ENCODE results near the gene SYCN. TPM values are rescaled to one million over a fixed set of nuclear protein-coding genes. Genes with fewer than 3 reads are reported as not detected.

The SYCN gene
- total RNA-seq, 1 experiment from 2014 or later: not detected

GRCh38 chr19:39205449-39205764, 1.3 kb upstream of the SYCN start:
- Mint-ChIP-seq H3K36me3 (ENCODE audit: insufficient read depth, unreplicated experiment) (no peaks in the 10 kb centered on the region), H3K9me3 (ENCODE audit: unreplicated experiment) (no peaks in the 10 kb centered on the region), H3K4me3 (ENCODE audit: unreplicated experiment) (no peak overlapping the region), H3K4me1 (ENCODE audit: insufficient read depth, unreplicated experiment) (no peaks in the 10 kb centered on the region), H3K27ac (ENCODE audit: low read depth, unreplicated experiment) (no peak overlapping the region), H3K27me3 (ENCODE audit: insufficient read depth, unreplicated experiment) (peaks cover 44% of the 10 kb centered on the region)
- intact Hi-C loops (cut with micrococcal nuclease): no loop called here
- POLR2A ChIA-PET: interaction anchor here (0.8 kb wide), 1 partner anchor 46 kb away, joined by 4 read pairs; no protein-coding TSS in a partner anchor
- no TSS peak for BruUV-seq (replicated peaks)
- DNase-seq (ENCODE audit: unreplicated experiment): no peak
- CTCF ChIA-PET: interaction anchor here (0.6 to 0.8 kb wide), 3 partner anchors 61 to 160 kb away, joined by 3 to 4 read pairs (median 4); no protein-coding TSS in a partner anchor
- TF ChIP-seq CTCF (IDR thresholded peaks at IDR 0.05; ENCODE audit: unreplicated experiment): no peak

DNA sequence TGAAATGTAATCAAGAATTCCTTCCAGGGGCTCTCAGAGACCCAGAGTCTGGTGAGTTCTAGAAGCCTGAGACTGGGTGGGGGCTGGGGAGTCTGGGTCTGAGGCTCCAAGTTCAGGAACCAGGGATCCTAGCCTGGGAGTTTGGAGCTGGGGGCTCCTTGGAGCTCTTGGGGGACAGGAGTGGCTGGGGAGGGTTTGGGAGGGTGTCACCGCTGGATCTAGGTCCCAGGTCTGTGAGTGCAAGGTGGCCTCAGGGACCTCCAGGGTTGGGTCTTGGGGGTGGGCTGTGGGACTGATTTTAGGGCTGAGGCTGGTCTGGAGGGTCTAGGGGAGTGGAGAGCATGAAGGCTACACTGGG, 1.1 kb downstream of the SYCN start:
- TF ChIP-seq CTCF (IDR thresholded peaks at IDR 0.05; ENCODE audit: unreplicated experiment): no peak
- intact Hi-C loops (cut with micrococcal nuclease): no loop called here
- DNase-seq (ENCODE audit: unreplicated experiment): no peak
- H3K4me1 Mint-ChIP-seq (ENCODE audit: insufficient read depth, unreplicated experiment): peaks cover 4% of the 10 kb centered on the region
- ChIA-PET POLR2A (no interaction called here), CTCF (interaction anchor here (0.6 kb wide), 1 partner anchor 75 kb away, joined by 3 read pairs; no protein-coding TSS in a partner anchor)
- BruUV-seq (replicated peaks): no TSS peak
- no peak overlapping the region for H3K27ac Mint-ChIP-seq (ENCODE audit: low read depth, unreplicated experiment)
- H3K9me3 Mint-ChIP-seq (ENCODE audit: unreplicated experiment): no peaks in the 10 kb centered on the region
- no peak overlapping the region for H3K4me3 Mint-ChIP-seq (ENCODE audit: unreplicated experiment)
- H3K36me3 Mint-ChIP-seq (ENCODE audit: insufficient read depth, unreplicated experiment): no peaks in the 10 kb centered on the region
- peaks cover 49% of the 10 kb centered on the region for H3K27me3 Mint-ChIP-seq (ENCODE audit: insufficient read depth, unreplicated experiment)

DNA sequence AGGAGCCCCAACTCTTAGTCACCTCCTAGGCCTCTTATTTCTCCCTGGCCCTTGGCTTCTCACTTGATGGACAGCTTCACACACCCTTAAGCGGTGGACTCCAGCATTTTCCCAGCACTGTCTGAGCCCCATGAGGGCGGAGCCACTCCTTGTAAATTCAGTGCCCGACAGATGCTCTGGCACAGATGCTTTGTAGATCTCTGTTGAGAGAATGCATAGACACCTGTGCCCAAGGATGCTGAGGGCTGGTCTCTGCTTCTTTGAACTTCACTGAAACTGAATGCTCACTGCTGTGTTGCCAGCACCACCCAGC, 3.3 kb downstream of the SYCN start:
- intact Hi-C loops (cut with micrococcal nuclease): no loop called here
- H3K27me3 Mint-ChIP-seq (ENCODE audit: insufficient read depth, unreplicated experiment): peaks cover 62% of the 10 kb centered on the region
- H3K9me3 Mint-ChIP-seq (ENCODE audit: unreplicated experiment): no peaks in the 10 kb centered on the region
- peaks cover 15% of the 10 kb centered on the region for H3K4me1 Mint-ChIP-seq (ENCODE audit: insufficient read depth, unreplicated experiment)
- no peak for DNase-seq (ENCODE audit: unreplicated experiment)
- H3K36me3 Mint-ChIP-seq (ENCODE audit: insufficient read depth, unreplicated experiment): no peaks in the 10 kb centered on the region
- H3K4me3 Mint-ChIP-seq (ENCODE audit: unreplicated experiment): no peak overlapping the region
- ChIA-PET POLR2A (no interaction called here), CTCF (interaction anchor here (0.6 kb wide), 1 partner anchor 173 kb away, joined by 3 read pairs; no protein-coding TSS in a partner anchor)
- no peak for TF ChIP-seq CTCF (IDR thresholded peaks at IDR 0.05; ENCODE audit: unreplicated experiment)
- H3K27ac Mint-ChIP-seq (ENCODE audit: low read depth, unreplicated experiment): no peak overlapping the region
- BruUV-seq (replicated peaks): no TSS peak

DNA sequence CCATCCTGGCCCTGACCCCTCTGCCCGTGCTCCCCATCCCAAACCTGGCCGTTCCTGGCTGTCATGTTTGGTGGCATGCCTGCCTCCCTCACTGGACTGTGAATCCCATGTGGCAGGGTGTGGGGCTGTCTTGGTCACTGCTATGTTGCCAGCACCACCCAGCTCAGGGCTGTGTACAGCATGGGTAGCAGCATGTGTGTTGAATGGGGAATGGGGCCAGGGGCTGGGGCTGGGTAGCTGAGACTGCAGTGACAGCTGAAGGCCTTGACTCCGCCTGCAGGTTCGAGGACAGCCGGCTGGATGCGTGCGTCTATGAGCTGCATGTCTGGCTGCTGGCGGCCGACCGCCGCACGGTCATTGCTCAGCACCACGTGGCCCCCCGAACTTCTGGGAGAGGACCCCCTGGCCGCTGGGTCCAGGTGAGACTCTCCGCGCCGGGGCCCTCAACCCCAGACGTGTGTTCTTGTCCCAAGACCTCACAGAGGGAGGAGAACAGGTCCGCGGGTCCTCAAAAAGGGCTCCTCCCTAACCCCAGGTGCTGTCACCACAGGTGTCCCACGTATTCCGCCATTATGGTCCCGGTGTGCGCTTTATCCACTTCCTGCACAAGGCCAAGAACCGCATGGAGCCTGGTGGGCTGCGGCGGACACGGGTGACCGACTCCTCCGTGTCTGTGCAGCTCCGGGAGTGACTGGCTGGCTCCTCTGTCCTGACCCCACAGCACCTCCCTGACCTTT, 3.8 kb downstream of the SYCN start:
- no TSS peak for BruUV-seq (replicated peaks)
- no peak overlapping the region for H3K27ac Mint-ChIP-seq (ENCODE audit: low read depth, unreplicated experiment)
- no peak for TF ChIP-seq CTCF (IDR thresholded peaks at IDR 0.05; ENCODE audit: unreplicated experiment)
- H3K4me3 Mint-ChIP-seq (ENCODE audit: unreplicated experiment): no peak overlapping the region
- no peaks in the 10 kb centered on the region for H3K36me3 Mint-ChIP-seq (ENCODE audit: insufficient read depth, unreplicated experiment)
- peaks cover 66% of the 10 kb centered on the region for H3K27me3 Mint-ChIP-seq (ENCODE audit: insufficient read depth, unreplicated experiment)
- no peak for DNase-seq (ENCODE audit: unreplicated experiment)
- H3K4me1 Mint-ChIP-seq (ENCODE audit: insufficient read depth, unreplicated experiment): peaks cover 15% of the 10 kb centered on the region
- CTCF ChIA-PET: interaction anchor here (0.6 kb wide), 1 partner anchor 174 kb away, joined by 3 read pairs; no protein-coding TSS in a partner anchor
- H3K9me3 Mint-ChIP-seq (ENCODE audit: unreplicated experiment): no peaks in the 10 kb centered on the region
- intact Hi-C loops (cut with micrococcal nuclease): no loop called here
- POLR2A ChIA-PET: no interaction called here

Data from MCF 10A (cell line).